H1 (cell line): ENCODE data around the gene SSX4B. TPM values are rescaled to one million over a fixed set of nuclear protein-coding genes. Genes with fewer than 3 reads are reported as not detected.

ENCODE experiments used
- BCL11A ChIP-seq, 2 experiments: IDR thresholded peaks; one replicate each; pipeline ENCODE4 v1.6.1; 2011; ENCODE audit warnings: low read depth in 2 of 2, low read length in 2 of 2, mild to moderate bottlenecking in 2 of 2
- CHD7 ChIP-seq: fragments of 300-600 bp; sonication (generic); IDR thresholded peaks from 2 replicates; pipeline ENCODE4 v1.7.1; 2012; ENCODE audit warnings: low read length, moderate library complexity, mild to moderate bottlenecking, inconsistent platforms; ENCODE audit not compliant: insufficient replicate concordance
- NANOG ChIP-seq: IDR thresholded peaks from 2 replicates; pipeline ENCODE4 v1.6.1; 2011; ENCODE audit warnings: low read length, low read depth, mild to moderate bottlenecking, inconsistent platforms; ENCODE audit not compliant: insufficient read depth, poor library complexity, severe bottlenecking
- SAP30 ChIP-seq: fragments of 300-600 bp; sonication (generic); IDR thresholded peaks from 2 replicates; pipeline ENCODE4 v1.7.1; 2012; ENCODE audit warnings: low read length, moderate library complexity, mild to moderate bottlenecking, inconsistent platforms; ENCODE audit not compliant: insufficient read depth, insufficient replicate concordance
- YY1 ChIP-seq: IDR thresholded peaks from 2 replicates; pipeline ENCODE4 v1.6.1; 2011; ENCODE audit warnings: low read depth, mild to moderate bottlenecking, low read length
- polyA plus RNA-seq, 7 experiments: library from polyadenylated mRNA; depleted of rRNA in 3 of 7; stranded (reverse) in 5 of 7; unstranded in 2 of 7; fragments of >200 nt in 5 of 7; fragments of 200-250 nt in 2 of 7; gene quantifications; 1 replicate in 5 of 7; 2 replicates in 1 of 7; 4 replicates in 1 of 7; pipeline versions ENCODE4 v1.2.1 to v1.2.3, GENCODE V29; 2011 to 2013; ENCODE audit warnings: missing spikeins in 2 of 7, mixed read lengths in 2 of 7
- total RNA-seq: library from RNA; stranded (reverse); fragmentation: NEBNext Ultra II Directional; extraction: Animal tissue kit (Norgen Biotek cat#: 25700); gene quantifications from 2 replicates; pipeline ENCODE4 v1.2.1, GENCODE V29; 2021

The SSX4B gene
- total and polyA plus RNA-seq, 2 of the 8 experiments (the other 6 are each of a cell fraction or from before 2014, with no cell fraction given): 0.26 to 0.32 TPM

GRCh38 chrX:48450076-48450475, 38.3 kb upstream of the SSX4B start (continued):
- no peak for TF ChIP-seq CHD7
- no peak for TF ChIP-seq YY1
- TF ChIP-seq SAP30: no peak
- no peak for TF ChIP-seq NANOG
- TF ChIP-seq BCL11A (IDR thresholded peaks at IDR 0.05; ENCODE audit: low read depth in 2 of 2, low read length in 2 of 2): no peak
